ENCODE results near the gene THAP7. TPM values are rescaled to one million over a fixed set of nuclear protein-coding genes. Genes with fewer than 3 reads are reported as not detected.

The THAP7 gene
- total and polyA plus RNA-seq, 2 of the 4 experiments (the other 2 are of a cell fraction), result 14.2 to 19.8 TPM

DNA sequence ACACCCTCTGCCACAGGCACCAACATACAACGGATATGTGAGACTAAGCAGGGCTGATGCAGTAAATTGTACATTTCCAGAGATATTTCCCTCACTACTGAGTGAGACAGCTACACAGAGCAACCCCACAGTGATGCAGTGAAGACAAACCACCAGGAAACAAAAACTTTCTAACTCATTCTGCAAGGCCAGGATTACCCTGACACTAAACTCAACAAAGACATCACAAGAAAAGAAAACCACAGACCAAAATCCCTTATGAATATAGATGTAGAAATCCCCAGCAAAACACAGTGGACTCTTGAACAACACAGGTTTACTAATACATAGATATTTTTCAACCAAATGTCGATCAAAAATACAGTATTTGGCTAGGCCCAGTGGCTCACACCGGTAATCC is 32.0 kb upstream of the THAP7 start:
- no TSS peak for BruUV-seq (replicated peaks)
- H3K27ac ChIP-seq (ENCODE audit: insufficient read depth, low read length), result no peak overlapping the region
- no peak for DNase-seq
- dilution Hi-C loops (cut with HindIII; ENCODE audit: low sequenced_read_pairs, unreplicated experiment) (no loop called here), in situ Hi-C loops (cut with MboI; ENCODE audit: low sequenced_read_pairs) (no loop called here), intact Hi-C loops (cut with micrococcal nuclease) (no loop called here)
- H3K23ac ChIP-seq (ENCODE audit: low read depth, low read length), result no peak overlapping the region
- H3K9me1 ChIP-seq (ENCODE audit: insufficient read depth, low read length), result no peaks in the 10 kb centered on the region
- no peak overlapping the region for H3K14ac ChIP-seq (replicated peaks; ENCODE audit: low read depth, low read length)
- H3K9ac ChIP-seq (ENCODE audit: low read depth, low read length), result no peak overlapping the region
- H2AK5ac ChIP-seq (ENCODE audit: low read depth, low read length), result no peak overlapping the region
- no peak overlapping the region for H2BK120ac ChIP-seq (ENCODE audit: low read depth, low read length)
- no peak overlapping the region for H2AFZ ChIP-seq (replicated peaks; ENCODE audit: low read length, poor library complexity)
- H2BK15ac ChIP-seq (ENCODE audit: low read depth, low read length), result no peak overlapping the region
- no peak for ATAC-seq (ENCODE audit: low read depth)
- H3K9me3 ChIP-seq (ENCODE audit: control insufficient read depth, insufficient read depth, low read length), result no peaks in the 10 kb centered on the region
- no peak overlapping the region for H3K4me2 ChIP-seq (ENCODE audit: low read depth, low read length)
- no peak overlapping the region for H4K91ac ChIP-seq (ENCODE audit: insufficient read depth, low read depth, low read length)
- no peak overlapping the region for H2BK20ac ChIP-seq (ENCODE audit: low read depth, low read length)
- H3K56ac ChIP-seq (ENCODE audit: extremely low read depth, insufficient read depth, low read length), result no peak overlapping the region
- 100% methylated on average over 2 of the region's 3 CpGs; no CpG with 5 or more reads in 1 of the 2 experiments for WGBS, 2 experiments (ENCODE audit: extremely low coverage in 2 of 2, insufficient read length in 1 of 2)
- H4K8ac ChIP-seq (ENCODE audit: low read depth in 2 of 2, low read length in 2 of 2), result no peak overlapping the region
- POLR2A ChIA-PET (ENCODE audit: unreplicated experiment), result no interaction called here
- peaks cover 5% of the 10 kb centered on the region; the same call in 1 of the 2 replicates for H3K4me1 ChIP-seq (ENCODE audit: control insufficient read depth, insufficient read depth, low read length)
- no peak overlapping the region for H2AK9ac ChIP-seq (replicated peaks; ENCODE audit: low read depth, low read length, poor library complexity)
- CTCF ChIA-PET, result no interaction called here
- H3K18ac ChIP-seq (ENCODE audit: low read depth, low read length), result no peak overlapping the region
- no peak overlapping the region for H3K4ac ChIP-seq (ENCODE audit: low read depth, low read length)
- H4K5ac ChIP-seq (ENCODE audit: low read depth, low read length), result no peak overlapping the region
- H3K27me3 ChIP-seq (ENCODE audit: control insufficient read depth, insufficient read depth, low read length), result peaks cover 34% of the 10 kb centered on the region
- no peaks in the 10 kb centered on the region for H4K20me1 ChIP-seq (ENCODE audit: insufficient read depth, low read length)
- no peaks in the 10 kb centered on the region for H3K79me1 ChIP-seq (ENCODE audit: low read depth in 1 of 2, low read length in 2 of 2)
- no peak overlapping the region for H2BK5ac ChIP-seq (ENCODE audit: low read depth, low read length, poor library complexity, severe bottlenecking)
- H3K4me3 ChIP-seq (ENCODE audit: insufficient read depth, low read depth, low read length), result no peak overlapping the region
- no peaks in the 10 kb centered on the region for H3K36me3 ChIP-seq (ENCODE audit: control insufficient read depth, insufficient read depth, low read length)
- no peak for TF ChIP-seq MXI1 (IDR thresholded peaks at IDR 0.05; ENCODE audit: borderline replicate concordance, low read depth, low read length)
- TF ChIP-seq RFX5 (IDR thresholded peaks at IDR 0.05; ENCODE audit: low read depth, low read length), result no peak
- no peak for TF ChIP-seq SMC3 (IDR thresholded peaks at IDR 0.05; ENCODE audit: low read depth, low read length)
- TF ChIP-seq NFE2L2 (IDR thresholded peaks at IDR 0.05; ENCODE audit: low read depth, low read length), result no peak
- TF ChIP-seq POLR2A (IDR thresholded peaks at IDR 0.05; ENCODE audit: low read depth, low read length), result no peak
- TF ChIP-seq RCOR1 (IDR thresholded peaks at IDR 0.05; ENCODE audit: insufficient replicate concordance, low read length), result no peak
- TF ChIP-seq FOS (IDR thresholded peaks at IDR 0.05; ENCODE audit: low read depth, low read length), result no peak
- no peak for TF ChIP-seq CEBPB (IDR thresholded peaks at IDR 0.05; ENCODE audit: low read depth, low read length)
- TF ChIP-seq, protein P1, sequence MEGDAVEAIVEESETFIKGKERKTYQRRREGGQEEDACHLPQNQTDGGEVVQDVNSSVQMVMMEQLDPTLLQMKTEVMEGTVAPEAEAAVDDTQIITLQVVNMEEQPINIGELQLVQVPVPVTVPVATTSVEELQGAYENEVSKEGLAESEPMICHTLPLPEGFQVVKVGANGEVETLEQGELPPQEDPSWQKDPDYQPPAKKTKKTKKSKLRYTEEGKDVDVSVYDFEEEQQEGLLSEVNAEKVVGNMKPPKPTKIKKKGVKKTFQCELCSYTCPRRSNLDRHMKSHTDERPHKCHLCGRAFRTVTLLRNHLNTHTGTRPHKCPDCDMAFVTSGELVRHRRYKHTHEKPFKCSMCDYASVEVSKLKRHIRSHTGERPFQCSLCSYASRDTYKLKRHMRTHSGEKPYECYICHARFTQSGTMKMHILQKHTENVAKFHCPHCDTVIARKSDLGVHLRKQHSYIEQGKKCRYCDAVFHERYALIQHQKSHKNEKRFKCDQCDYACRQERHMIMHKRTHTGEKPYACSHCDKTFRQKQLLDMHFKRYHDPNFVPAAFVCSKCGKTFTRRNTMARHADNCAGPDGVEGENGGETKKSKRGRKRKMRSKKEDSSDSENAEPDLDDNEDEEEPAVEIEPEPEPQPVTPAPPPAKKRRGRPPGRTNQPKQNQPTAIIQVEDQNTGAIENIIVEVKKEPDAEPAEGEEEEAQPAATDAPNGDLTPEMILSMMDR (conservative IDR thresholded peaks at IDR 0.05; ENCODE audit: low read depth, low read length), result no peak
- TF ChIP-seq RAD21 (IDR thresholded peaks at IDR 0.05; ENCODE audit: low read length), result no peak
- TF ChIP-seq MAZ (IDR thresholded peaks at IDR 0.05; ENCODE audit: borderline replicate concordance, low read depth, low read length), result no peak
- no peak for TF ChIP-seq CHD1 (IDR thresholded peaks at IDR 0.05; ENCODE audit: low read depth, low read length)
- TF ChIP-seq, protein P2, sequence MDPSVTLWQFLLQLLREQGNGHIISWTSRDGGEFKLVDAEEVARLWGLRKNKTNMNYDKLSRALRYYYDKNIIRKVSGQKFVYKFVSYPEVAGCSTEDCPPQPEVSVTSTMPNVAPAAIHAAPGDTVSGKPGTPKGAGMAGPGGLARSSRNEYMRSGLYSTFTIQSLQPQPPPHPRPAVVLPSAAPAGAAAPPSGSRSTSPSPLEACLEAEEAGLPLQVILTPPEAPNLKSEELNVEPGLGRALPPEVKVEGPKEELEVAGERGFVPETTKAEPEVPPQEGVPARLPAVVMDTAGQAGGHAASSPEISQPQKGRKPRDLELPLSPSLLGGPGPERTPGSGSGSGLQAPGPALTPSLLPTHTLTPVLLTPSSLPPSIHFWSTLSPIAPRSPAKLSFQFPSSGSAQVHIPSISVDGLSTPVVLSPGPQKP (IDR thresholded peaks at IDR 0.05; ENCODE audit: borderline replicate concordance, low read depth, low read length), result no peak
- TF ChIP-seq BHLHE40 (IDR thresholded peaks at IDR 0.05; ENCODE audit: low read depth, low read length), result no peak
